Right lobe of liver (tissue), 6 donors: Measurements from ENCODE around the gene MAS1L. TPM values are rescaled to one million over a fixed set of nuclear protein-coding genes. Genes with fewer than 3 reads are reported as not detected.

Source experiments
- ATAC-seq, 4 donors: fragments of 200-7000 bp; cut with Tn5 transposase; one replicate each; pipeline ENCODE4 v1.9.1; 2020; ENCODE audit warnings: mild to moderate bottlenecking in 4 of 4, moderate library complexity in 4 of 4
- DNase-seq, 3 donors: peaks; one replicate each; pipeline ENCODE4 v3.0.0-alpha.2; 2020
- H3K27ac ChIP-seq, 3 donors: fragments of 200-600 bp; one replicate each; pipeline ENCODE4 v1.8.0; 2022
- H3K27me3 ChIP-seq, 2 donors: fragments of 200-600 bp; one replicate each; pipeline ENCODE4 v1.8.0; 2022
- H3K36me3 ChIP-seq, 4 donors: fragments of 200-600 bp; sonication (generic) in 1 of 4; one replicate each; pipeline versions ENCODE4 v1.5.1 to v1.8.0; 2017 to 2022; ENCODE audit warnings: control low read depth in 1 of 4
- H3K4me1 ChIP-seq, 4 donors: fragments of 200-600 bp; sonication (generic) in 1 of 4; one replicate each; pipeline versions ENCODE4 v1.5.1 to v1.8.0; 2017 to 2022; ENCODE audit warnings: control low read depth in 1 of 4
- H3K4me3 ChIP-seq, 3 donors: fragments of 200-600 bp; one replicate each; pipeline ENCODE4 v1.8.0; 2022
- H3K9me3 ChIP-seq, 4 donors: fragments of 200-600 bp; sonication (generic) in 1 of 4; one replicate each; pipeline versions ENCODE4 v1.5.1 to v1.8.0; 2017 to 2022; ENCODE audit warnings: control low read depth in 1 of 4
- CTCF ChIP-seq, 4 donors: fragments of 200-600 bp in 3 of 4; fragments of 450-650 bp in 1 of 4; IDR thresholded peaks; one replicate each; pipeline versions ENCODE4 v1.5.1 to v1.8.0; 2016 to 2022; ENCODE audit warnings: antibody characterized with exemption in 4 of 4, mild to moderate bottlenecking in 2 of 4
- POLR2A ChIP-seq: fragments of 450-650 bp; IDR thresholded peaks from one replicate; pipeline ENCODE4 v1.6.1; 2017; ENCODE audit warnings: antibody characterized with exemption, mild to moderate bottlenecking
- WGBS: methylation state at CpG from one replicate; pipeline ENCODE4 v1.1.6; 2018; ENCODE audit warnings: low coverage, low lambda C conversion rate; ENCODE audit not compliant: insufficient coverage; ENCODE audit errors: missing lambda C conversion rate; 5-methylcytosine and 5-hydroxymethylcytosine counted together
- intact Hi-C, 2 donors: fragments of 100-400 bp; cut with DNase I; formaldehyde crosslinking; loops; one replicate each; pipeline versions ENCODE4 v1.11.2 to v1.14.1; 2022
- total RNA-seq, 6 experiments: library from RNA; depleted of rRNA in 2 of 6; stranded (reverse); fragments of >200 nt in 2 of 6; fragmentation: NEBNext Ultra II Directional in 3 of 6; extraction: Animal tissue kit (Norgen Biotek cat#: 25700) in 3 of 6; gene quantifications; one replicate each; pipeline versions ENCODE4 v1.1.0 to v1.2.4, GENCODE V29; 2016 to 2023
- donor health status: DM: no; HTN: yes; CAD: no.
- donor health status: DM: no; HTN: no; CAD: no.
- donor health status: DM: no; HTN: no; CAD: no.
- donor health status: DM: no; HTN: yes; CAD: no.
- donor health status: DM: no; HTN: yes; CAD: no.

MAS1L gene
- total RNA-seq, 6 experiments from 2014 or later = not detected

GRCh38 chr6:29529956-29530355, 42.2 kb upstream of the MAS1L start:
- Histone ChIP-seq H3K4me3 (no peak overlapping the region), H3K27me3 (no peaks in the 10 kb centered on the region), H3K27ac (no peak overlapping the region), H3K9me3 (no peaks in the 10 kb centered on the region), H3K4me1 (no peaks in the 10 kb centered on the region), H3K36me3 (no peaks in the 10 kb centered on the region)
- intact Hi-C loops = no loop called here
- TF ChIP-seq POLR2A (no peak), CTCF (IDR thresholded peaks at IDR 0.05) (no peak)
- no CpG with 5 or more reads among the region's 3 CpGs for WGBS
- DNase-seq (no peak), ATAC-seq (no peak)

GRCh38 chr6:29528988-29529560, 41.3 kb upstream of the MAS1L start:
- Histone ChIP-seq H3K36me3 (no peaks in the 10 kb centered on the region), H3K4me3 (no peak overlapping the region), H3K9me3 (no peaks in the 10 kb centered on the region), H3K4me1 (no peaks in the 10 kb centered on the region), H3K27ac (no peak overlapping the region), H3K27me3 (no peaks in the 10 kb centered on the region)
- DNase-seq (no peak), ATAC-seq (no peak)
- intact Hi-C loops = no loop called here
- 86% methylated on average over 1 of the region's 2 CpGs for WGBS
- TF ChIP-seq POLR2A = no peak
- TF ChIP-seq CTCF (IDR thresholded peaks at IDR 0.05) = no peak

- ATAC-seq (peak in 3 of 4 donors; percentile 18 to 82 (median 61)), DNase-seq (peak in 1 of 3 donors; percentile 57)
- no peak overlapping the region for H3K27ac ChIP-seq
- WGBS = 31% methylated on average over 5 of the region's 5 CpGs
- H3K27me3 ChIP-seq = no peaks in the 10 kb centered on the region
- H3K9me3 ChIP-seq = no peaks in the 10 kb centered on the region
- H3K4me1 ChIP-seq = no peaks in the 10 kb centered on the region
- intact Hi-C loops = no loop called here
- H3K4me3 ChIP-seq = no peak overlapping the region
- TF ChIP-seq POLR2A = no peak
- TF ChIP-seq CTCF (IDR thresholded peaks at IDR 0.05) = no peak
- no peaks in the 10 kb centered on the region for H3K36me3 ChIP-seq
These were observed 40.7 kb upstream of the MAS1L start for GRCh38 chr6:29528300-29528931.

GRCh38 chr6:29527564-29527963, 39.8 kb upstream of the MAS1L start:
- Histone ChIP-seq H3K9me3 (no peaks in the 10 kb centered on the region), H3K4me1 (no peaks in the 10 kb centered on the region), H3K27ac (no peak overlapping the region), H3K27me3 (no peaks in the 10 kb centered on the region), H3K4me3 (no peak overlapping the region), H3K36me3 (no peaks in the 10 kb centered on the region)
- WGBS = no CpG with 5 or more reads among the region's 2 CpGs
- DNase-seq (no peak), ATAC-seq (no peak)
- TF ChIP-seq POLR2A = no peak
- TF ChIP-seq CTCF (IDR thresholded peaks at IDR 0.05) = no peak
- intact Hi-C loops = no loop called here
